Stimulated activated CD4-positive, alpha-beta T cell treated with anti-CD3 and anti-CD28 coated beads, Interleukin-4, amount 100 ng/mL, for 1 hour (primary cell): Measurements from ENCODE around the gene MICAL3.

Source experiments
- DNase-seq: peaks from one replicate; pipeline ENCODE4 v3.0.0-alpha.2; 2020

The MICAL3 gene

GRCh38 chr22:17806437-17806836 is 217.9 kb downstream of the MICAL3 start:
- no peak for DNase-seq

DNA sequence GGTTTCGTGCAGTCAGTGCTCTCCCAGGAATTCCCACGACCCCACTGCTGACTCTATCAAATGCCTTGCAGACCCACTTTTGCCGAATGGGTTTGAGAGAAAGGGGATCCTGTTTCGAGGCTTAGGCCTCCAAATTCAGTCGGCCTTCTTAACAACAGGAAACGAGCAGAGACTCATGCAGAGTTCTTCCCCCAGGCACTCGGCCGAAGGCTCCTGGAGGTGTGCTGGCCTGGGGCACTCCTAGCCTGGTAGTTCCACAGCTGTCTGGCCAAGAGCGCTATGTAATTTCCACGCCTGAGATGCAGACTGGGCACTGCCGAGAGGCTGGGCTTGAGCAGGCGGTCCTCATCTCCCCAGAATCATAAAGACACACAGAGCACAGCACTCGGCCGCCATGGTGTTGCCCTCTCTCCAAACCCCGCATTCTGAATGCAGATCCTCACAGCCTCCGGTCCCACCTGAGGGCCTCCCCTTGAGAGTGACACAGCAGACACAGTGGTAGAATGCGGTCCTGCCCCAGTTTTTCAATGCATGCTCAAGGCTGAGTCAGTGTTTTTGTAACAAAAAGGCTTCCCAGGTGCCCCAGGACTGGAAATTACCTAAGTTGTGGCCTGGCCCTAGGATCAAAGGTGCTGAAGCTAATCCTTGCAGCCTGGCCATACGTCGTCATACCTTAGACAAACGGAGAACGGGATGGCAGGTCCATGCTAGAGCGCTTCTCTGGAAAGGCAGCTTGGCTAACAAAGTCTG is 219.9 kb downstream of the MICAL3 start:
- DNase-seq: no peak

DNA sequence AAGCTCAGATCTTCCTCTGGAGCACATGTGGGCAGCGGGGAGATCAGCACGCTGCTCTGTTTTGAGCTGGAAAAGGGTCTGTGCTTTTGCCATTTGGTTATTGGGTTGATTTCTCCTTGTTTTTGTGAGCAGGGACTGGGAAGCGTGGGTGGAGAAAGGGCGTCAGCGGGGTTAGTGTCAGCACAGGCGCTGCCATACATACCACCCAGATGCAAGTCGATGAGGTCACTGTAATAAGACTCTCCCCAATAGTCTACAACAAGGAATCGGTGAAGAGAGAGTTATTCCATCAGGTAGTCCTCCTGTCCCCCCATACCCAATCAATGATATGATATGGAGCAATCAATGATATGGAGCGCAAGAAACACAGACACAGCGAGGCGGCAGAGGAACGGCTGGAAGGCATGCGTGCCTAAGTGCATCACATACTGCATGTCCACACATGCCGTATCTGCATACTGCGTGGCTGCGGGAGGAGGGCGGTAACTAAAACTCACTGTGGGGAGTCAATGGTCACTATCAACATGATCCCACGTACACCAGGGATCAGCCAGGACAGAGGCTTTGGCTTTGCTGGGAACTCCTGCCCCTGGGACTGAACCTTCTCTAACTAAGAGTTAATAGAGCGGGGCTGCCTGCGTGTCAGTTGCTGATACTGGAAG is 220.6 kb downstream of the MICAL3 start:
- no peak for DNase-seq

DNA sequence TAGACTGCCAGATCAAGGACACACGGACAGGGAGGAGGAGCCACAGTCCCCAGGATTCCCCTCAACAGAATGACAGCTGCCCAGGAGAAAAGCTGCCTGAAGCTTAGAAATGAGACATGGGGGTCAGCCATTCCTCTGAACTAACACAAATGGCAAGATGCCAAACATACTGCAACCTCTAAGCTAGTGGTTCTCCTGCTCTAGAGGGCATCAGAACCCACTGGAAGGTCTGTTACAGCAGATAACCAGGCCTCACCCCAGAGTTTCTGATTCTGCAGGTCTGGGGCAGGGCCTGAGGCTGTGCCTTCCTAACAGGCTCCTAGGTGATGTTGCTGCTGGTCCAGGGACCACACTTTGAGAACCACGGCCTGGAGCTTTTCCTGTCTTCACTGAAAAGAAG is 221.5 kb downstream of the MICAL3 start:
- no peak for DNase-seq

DNA sequence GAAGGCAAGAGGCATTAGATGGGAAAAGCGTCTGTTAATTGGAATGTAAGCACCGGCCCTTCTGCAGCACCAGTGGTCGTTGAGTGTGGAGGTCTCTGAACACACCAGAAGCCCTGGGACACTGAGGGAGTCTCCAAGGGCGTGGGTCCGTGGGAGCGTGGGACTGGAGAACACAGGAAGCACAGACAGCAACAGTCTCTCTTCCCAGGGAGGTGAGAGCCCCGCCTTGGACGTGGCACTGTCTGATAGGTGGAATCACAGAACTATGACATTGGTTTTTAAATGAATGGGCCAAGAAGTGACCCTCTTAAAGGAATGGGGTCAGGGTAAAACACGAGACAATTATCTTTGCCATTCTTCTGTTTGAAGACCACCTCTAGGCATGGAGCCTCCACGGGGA is 221.9 kb downstream of the MICAL3 start:
- no peak for DNase-seq

DNA sequence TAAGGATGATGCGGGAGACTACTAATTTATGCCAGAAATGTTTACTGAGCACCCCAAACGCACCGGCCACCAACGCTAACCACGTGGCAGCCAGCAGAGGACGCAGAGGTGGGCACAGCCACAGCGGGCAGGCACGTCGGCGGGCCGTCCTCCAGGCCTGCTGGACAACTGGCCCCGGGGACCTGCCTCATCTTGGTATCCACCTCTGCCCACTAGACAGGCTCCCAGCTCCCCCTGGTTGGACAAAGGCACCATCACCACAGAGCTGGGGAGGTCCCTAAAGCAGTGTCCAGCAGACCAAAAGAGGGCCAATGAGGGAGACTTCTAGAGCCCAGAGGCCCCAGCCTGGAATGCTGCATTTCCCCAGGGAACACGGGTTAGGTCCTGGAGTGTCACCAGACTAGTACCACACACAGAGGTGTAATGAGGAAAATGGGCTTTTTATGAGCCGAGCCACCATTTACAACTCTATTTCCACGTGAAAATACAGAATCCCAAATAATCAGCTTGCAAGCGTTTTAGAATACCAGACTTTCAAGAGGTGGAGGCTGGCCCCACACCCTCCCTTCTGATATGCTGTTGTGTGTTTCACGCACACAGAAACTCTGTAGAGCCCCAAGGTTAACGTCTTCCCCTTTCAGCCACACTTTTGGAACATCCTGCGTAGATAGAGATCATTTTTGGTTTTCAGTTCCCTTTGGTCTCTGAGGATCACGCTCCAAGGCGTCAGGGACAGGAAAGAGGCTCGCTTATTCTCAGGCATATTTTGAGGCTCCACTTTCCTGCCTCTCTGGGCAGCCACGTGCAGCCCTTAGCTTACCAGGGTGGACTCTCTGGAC is 226.4 kb downstream of the MICAL3 start:
- no peak for DNase-seq

GRCh38 chr22:17796695-17797094 is 227.7 kb downstream of the MICAL3 start:
- DNase-seq: no peak

GRCh38 chr22:17795661-17796548 is 228.5 kb downstream of the MICAL3 start:
- DNase-seq: no peak

DNA sequence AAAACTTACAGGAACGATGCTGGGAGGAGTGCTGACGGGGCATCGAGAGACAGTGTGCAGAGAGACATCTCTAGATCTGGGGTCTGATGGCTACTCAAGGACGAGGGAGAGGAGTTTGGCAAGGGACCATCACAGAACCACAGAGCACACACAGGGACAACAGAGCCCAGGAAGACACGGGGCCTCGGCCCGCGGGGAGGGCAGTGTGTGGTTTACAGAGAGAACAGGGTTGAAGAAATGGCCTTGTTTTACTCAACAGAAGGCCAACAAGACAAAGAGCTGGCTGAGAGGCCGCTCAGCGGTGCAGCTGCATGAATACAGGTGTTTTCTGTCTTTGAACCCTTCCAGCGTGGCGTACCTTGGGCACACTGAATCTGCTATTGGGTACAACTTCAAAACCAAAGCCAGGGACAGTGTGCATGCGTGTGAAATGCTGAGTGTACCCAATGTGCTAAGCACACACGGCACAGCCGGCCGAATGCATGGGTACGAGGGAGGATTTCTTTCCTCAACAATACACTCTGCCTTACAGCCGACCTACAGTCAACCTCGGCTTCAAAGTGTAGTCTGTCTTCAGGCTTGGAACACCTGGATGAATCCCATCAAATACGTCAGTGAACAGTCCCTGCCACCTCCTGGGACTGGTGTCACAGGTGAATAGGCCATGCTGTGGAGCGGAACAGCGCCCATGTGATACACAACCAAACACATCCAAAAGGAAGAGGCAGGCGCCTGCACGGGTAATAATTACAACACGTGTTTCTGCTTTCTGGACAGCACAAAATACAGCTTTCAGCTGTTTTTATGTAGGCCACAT is 229.4 kb downstream of the MICAL3 start:
- no peak for DNase-seq

DNA sequence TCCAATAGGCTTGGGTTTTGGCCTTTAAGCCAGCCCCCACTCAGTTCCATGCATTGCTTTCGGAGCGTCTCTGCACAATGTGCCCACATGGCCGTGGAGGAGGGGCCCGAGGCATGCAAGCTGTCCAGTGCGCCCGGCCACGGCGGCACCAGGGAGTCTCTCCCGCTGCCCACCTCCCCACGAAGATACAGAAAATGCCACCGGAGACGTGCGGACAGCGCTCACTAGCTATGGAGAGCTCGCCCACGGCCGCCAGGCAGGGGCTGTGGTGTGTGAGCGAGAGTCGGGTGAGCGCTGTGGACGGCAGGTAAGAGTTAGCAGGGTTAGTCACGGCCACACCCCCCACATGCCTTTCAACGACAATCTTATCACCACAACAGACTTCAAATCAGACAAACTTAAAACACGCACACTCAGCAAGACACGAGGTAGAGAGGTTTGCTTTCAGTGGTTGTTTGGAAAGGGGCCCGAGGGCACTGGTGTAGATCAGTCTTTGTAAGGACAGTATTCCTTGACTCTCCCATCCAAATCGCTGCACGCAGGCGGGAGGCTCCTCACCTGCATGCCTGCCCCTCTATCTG is 231.4 kb downstream of the MICAL3 start:
- no peak for DNase-seq

GRCh38 chr22:17792299-17792698 is 232.1 kb downstream of the MICAL3 start:
- DNase-seq: no peak

- DNase-seq: no peak
Measured at GRCh38 chr22:17791196-17791595, 233.2 kb downstream of the MICAL3 start.

DNA sequence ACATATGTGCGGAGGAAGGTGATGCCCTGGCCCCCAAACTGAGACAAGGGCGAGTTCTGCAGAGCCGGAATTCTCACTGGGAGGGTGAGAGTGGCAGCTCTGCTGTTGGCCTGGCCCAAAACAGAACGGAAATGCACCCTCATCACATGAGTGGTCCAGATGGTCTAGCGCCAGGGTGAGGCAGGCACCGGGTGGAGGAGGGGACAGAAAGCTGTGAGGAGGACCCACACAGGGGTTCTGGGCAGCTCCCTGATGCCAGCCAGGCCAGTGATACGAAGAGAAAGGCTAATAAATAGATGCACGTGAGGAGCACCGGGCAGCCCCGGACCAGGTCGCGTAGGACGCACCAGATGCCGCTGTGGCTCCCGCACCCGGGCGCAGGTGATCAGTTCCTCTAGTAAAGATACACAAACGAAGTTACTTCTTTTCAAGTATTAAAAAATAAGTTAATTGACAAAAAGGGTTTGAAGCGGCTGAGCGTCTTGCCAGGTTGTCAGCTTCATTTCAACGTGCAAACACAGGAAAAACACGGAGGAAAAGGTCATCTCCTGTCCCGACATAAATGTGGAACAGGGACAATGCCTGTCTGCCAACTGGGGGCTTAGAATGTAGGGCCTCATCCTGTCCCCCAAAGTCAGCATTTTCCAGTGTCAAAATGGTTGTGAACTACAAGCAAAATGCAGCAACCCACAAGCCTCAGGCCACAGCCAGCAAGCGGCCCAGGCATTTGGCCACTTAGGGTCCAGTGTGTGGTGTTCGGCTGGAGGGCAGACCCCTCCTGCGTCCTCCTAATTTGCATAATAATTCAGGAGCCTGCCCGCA is 234.8 kb downstream of the MICAL3 start:
- DNase-seq: no peak

DNA sequence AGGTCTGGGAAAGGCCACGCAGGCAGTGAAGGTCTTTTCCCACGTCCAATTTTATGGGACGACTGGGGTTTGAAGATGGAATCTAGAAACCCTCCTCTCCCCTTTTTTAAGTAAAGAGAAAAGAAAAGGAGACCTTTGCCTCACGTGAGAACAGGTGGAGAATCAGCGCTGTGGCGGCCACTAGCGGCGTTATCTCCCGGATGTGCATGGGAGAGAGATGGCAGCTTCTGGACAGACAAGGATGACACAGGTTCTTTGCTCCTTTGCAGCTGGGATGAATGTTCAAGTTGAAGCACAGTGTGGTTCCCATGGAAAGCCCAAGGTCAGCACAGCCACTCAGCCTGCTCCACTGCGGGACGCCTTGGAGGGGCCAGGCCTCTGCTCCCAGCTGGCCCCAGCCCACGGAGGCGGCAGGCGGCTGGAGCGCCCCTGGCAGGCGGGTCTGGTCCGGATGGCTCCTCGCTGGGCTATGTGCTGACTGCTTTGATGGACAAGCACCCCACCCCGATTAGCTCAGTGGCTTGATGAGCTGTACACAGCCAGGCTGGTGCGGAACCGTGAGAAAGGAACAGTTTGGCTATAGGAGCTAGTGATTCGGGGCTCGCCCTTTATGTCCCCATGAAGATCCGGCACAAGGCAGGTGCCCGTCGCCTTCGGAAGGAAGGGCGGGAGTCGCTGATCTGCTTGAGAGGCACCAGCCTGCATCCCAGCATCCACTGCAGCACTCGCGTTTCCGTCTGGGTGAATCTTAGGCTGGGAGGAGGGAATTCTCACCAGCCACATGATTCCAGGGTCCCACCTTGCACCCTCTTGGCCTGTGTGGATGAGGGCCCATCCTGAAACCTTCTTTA is 235.6 kb downstream of the MICAL3 start:
- DNase-seq: no peak

- no peak for DNase-seq
Measured at GRCh38 chr22:17787716-17788330, 236.5 kb downstream of the MICAL3 start.

DNA sequence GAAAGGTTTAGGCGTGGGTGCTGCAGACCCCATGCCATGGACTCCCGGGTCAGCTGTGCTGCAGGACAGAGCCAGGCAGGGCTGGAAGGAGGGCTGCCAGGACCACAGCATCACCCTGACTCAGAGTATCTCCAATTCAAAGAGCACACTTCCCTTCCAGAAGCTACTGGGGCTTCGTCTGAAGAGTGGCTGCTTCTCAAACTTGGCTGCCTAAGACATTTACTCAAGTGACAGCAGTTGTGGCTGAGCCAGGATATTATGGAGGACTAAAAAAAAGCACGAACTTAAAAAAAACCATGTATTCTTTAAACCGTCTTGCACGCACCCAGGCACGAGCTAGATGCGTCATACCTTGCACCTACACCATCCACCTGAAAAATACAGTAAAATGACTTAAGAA is 237.1 kb downstream of the MICAL3 start:
- DNase-seq: no peak

GRCh38 chr22:17786435-17787161 is 237.8 kb downstream of the MICAL3 start:
- no peak for DNase-seq
